Ovary (tissue), 9 donors: Measurements from ENCODE around the gene NR0B2. TPM values are rescaled to one million over a fixed set of nuclear protein-coding genes. Genes with fewer than 3 reads are reported as not detected.

Experiments used
- DNase-seq, 5 donors: peaks; one replicate each; pipeline ENCODE4 v3.0.0-alpha.2; 2019 to 2020
- H3K27ac ChIP-seq, 2 donors: fragments of 200-600 bp; one replicate each; pipeline versions ENCODE4 v1.5.1 to v1.8.0; 2019 to 2022
- H3K27me3 ChIP-seq: fragments of 200-600 bp; one replicate; pipeline ENCODE4 v1.8.0; 2022
- H3K36me3 ChIP-seq: fragments of 200-600 bp; sonication (generic); one replicate; pipeline ENCODE4 v1.5.1; 2019
- H3K4me1 ChIP-seq: one replicate; pipeline ENCODE4 v1.8.1; 2013; ENCODE audit warnings: mild to moderate bottlenecking, moderate library complexity; ENCODE audit not compliant: insufficient read depth
- H3K4me3 ChIP-seq: fragments of 200-600 bp; sonication (generic); one replicate; pipeline ENCODE4 v1.5.1; 2017
- H3K9me3 ChIP-seq, 2 donors: fragments of 200-600 bp in 1 of 2; sonication (generic) in 1 of 2; one replicate each; pipeline versions ENCODE4 v1.5.1 to v1.8.1; 2013 to 2019; ENCODE audit warnings: mild to moderate bottlenecking in 1 of 2, moderate library complexity in 1 of 2
- CTCF ChIP-seq, 3 donors: fragments of 450-650 bp in 2 of 3; fragments of 200-600 bp in 1 of 3; IDR thresholded peaks; one replicate each; pipeline versions ENCODE4 v1.5.1 to v1.8.0; 2016 to 2022; ENCODE audit warnings: antibody characterized with exemption in 3 of 3, mild to moderate bottlenecking in 1 of 3
- EP300 ChIP-seq: sonication (generic); formaldehyde crosslinking; IDR thresholded peaks from one replicate; pipeline ENCODE4 v1.6.1; 2017; ENCODE audit warnings: antibody characterized with exemption
- POLR2A ChIP-seq: fragments of 450-650 bp; IDR thresholded peaks from one replicate; pipeline ENCODE4 v1.6.1; 2017; ENCODE audit warnings: antibody characterized with exemption, mild to moderate bottlenecking, moderate library complexity
- WGBS, 3 donors: extraction: QIAGEN DNeasy Blood & Tissue Kit in 1 of 3; methylation state at CpG; one replicate each; pipeline versions ENCODE4 v1.1.5 to v1.1.7; 2013 to 2017; 5-methylcytosine and 5-hydroxymethylcytosine counted together
- intact Hi-C, 4 donors: fragments of 100-400 bp; cut with DNase I; formaldehyde crosslinking; loops; one replicate each; pipeline versions ENCODE4 v1.11.0 to v1.15.1; 2022 to 2023
- polyA plus RNA-seq, 2 donors: library from polyadenylated mRNA; stranded (reverse); fragments of 200-250 nt in 1 of 2; fragments of 350-450 nt in 1 of 2; fragmentation: Illumina TruSeq in 1 of 2; extraction: RNeasy Lipid Tissue Mini Kit (QIAGEN cat#74804) in 1 of 2; gene quantifications; one replicate each; pipeline ENCODE4 v1.2.3, GENCODE V29; 2013 to 2014
- total RNA-seq, 7 donors: library from RNA; depleted of rRNA in 2 of 7; stranded (reverse); fragments of >200 nt in 2 of 7; fragmentation: NEBNext Ultra II Directional in 3 of 7; extraction: Animal tissue kit (Norgen Biotek cat#: 25700) in 3 of 7; gene quantifications; one replicate each; pipeline versions ENCODE4 v1.1.0 to v1.2.4, GENCODE V29; 2016 to 2023
- donor health status: DM: no; HTN: no; CAD: no; lungs with moderate emphysema.
- donor health status: DM: no; HTN: no; CAD: no.
- donor health status: Bipolar disorder and iron deficiency.
- donor health status: DM: yes; HTN: yes; CAD: no.
- donor health status: DM: no; HTN: no; CAD: no.
- donor health status: DM: yes; HTN: yes; CAD: no.

Gene NR0B2
- total and polyA plus RNA-seq, 9 donors: 0.18 TPM; not detected in 7

GRCh38 chr1:26894263-26894662 lies 19.5 kb downstream of the NR0B2 start:
- 91 to 92% (median 92%) methylated on average over 13 of the region's 13 CpGs for WGBS, 3 donors
- no peak for TF ChIP-seq EP300
- intact Hi-C loops: no loop called here
- H3K4me3 ChIP-seq: no peak overlapping the region
- H3K27ac ChIP-seq: no peak overlapping the region
- H3K4me1 ChIP-seq: peaks cover 4% of the 10 kb centered on the region
- H3K27me3 ChIP-seq: no peaks in the 10 kb centered on the region
- H3K9me3 ChIP-seq: no peaks in the 10 kb centered on the region
- no peaks in the 10 kb centered on the region for H3K36me3 ChIP-seq
- no peak for DNase-seq

DNA sequence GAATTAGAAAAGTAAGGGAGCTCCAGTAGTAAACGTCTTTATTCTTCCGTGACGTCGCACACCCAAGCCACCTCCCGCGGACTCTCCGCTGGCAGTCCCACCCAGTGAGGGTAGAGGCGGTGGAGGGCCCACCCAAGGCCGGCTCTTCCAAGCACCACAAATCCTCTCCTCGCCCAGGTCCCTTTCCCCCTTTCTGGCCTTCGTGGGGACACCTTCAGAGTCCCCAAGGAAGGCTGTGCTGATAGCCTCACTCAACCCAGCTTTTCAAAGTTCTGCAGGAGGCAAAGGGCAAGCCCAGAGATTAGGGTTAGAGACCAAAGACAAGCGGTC lies 23.3 kb downstream of the NR0B2 start:
- Histone ChIP-seq H3K36me3 (no peaks in the 10 kb centered on the region), H3K27ac (peak overlapping the region; percentile 76 to 77), H3K27me3 (no peaks in the 10 kb centered on the region), H3K4me1 (peaks cover 5% of the 10 kb centered on the region), H3K4me3 (peak overlapping the region; percentile 79), H3K9me3 (no peaks in the 10 kb centered on the region)
- DNase-seq: no peak
- intact Hi-C loops: no loop called here
- WGBS, 3 donors: 1 to 2% (median 1%) methylated on average over 12 of the region's 12 CpGs
- peak; percentile 3 for TF ChIP-seq POLR2A
- TF ChIP-seq EP300: no peak
- no peak for TF ChIP-seq CTCF (IDR thresholded peaks at IDR 0.05)

GRCh38 chr1:26889551-26890466 lies 24.0 kb downstream of the NR0B2 start, which contains the start of gene GPN2:
GPN2 (minus strand) TSS chr1:26890283; CDS start chr1:26890096, 187 bp downstream.
- intact Hi-C loops: no loop called here
- 1 to 2% (median 1%) methylated on average over 77 to 89 of the region's 89 CpGs for WGBS, 3 donors

DNA sequence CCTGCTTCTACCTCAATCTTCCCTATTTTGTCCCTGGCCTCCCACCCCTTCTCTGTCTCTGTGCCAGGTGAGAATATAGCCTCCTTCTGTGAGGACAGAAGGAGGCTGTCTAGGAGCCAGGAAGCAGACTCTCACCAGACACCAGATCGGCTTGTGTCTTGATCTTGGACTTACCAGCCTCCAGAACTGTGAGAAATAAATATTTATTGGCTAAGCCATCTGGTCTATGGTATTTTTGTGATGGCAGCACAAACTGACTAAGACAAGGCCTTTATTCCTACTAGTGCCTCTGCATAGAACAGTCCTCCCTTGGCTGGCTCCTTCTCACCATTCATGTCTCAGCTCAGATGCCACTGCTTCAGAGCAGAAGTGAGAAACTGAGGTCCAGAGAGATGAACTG lies 25.5 kb downstream of the NR0B2 start:
- intact Hi-C loops: no loop called here

More at GRCh38 chr1:26889551-26890466, 24.0 kb downstream of the NR0B2 start, which contains the start of gene GPN2:
- TF ChIP-seq POLR2A: peak; percentile 52
- no peak for TF ChIP-seq CTCF (IDR thresholded peaks at IDR 0.05)
- Histone ChIP-seq H3K9me3 (no peaks in the 10 kb centered on the region), H3K36me3 (no peaks in the 10 kb centered on the region), H3K4me3 (peak within 1 kb of the TSS; percentile 79), H3K27ac (peak within 1 kb of the TSS; percentile 76 to 77), H3K4me1 (peaks cover 5% of the 10 kb centered on the region), H3K27me3 (no peaks in the 10 kb centered on the region)
- peak; percentile 69 to 84 (median 71) for DNase-seq

More for the DNA sequence above, 25.5 kb downstream of the NR0B2 start:
- Histone ChIP-seq H3K36me3 (no peaks in the 10 kb centered on the region), H3K4me1 (peaks cover 5% of the 10 kb centered on the region), H3K27ac (no peak overlapping the region), H3K4me3 (no peak overlapping the region), H3K27me3 (no peaks in the 10 kb centered on the region), H3K9me3 (no peaks in the 10 kb centered on the region)
- no peak for DNase-seq
- WGBS, 3 donors: 77 to 93% (median 88%) methylated on average over 1 of the region's 1 CpG
- TF ChIP-seq EP300 (no peak), CTCF (IDR thresholded peaks at IDR 0.05) (no peak), POLR2A (no peak)
